Measurements from ENCODE around the gene FSTL5. TPM values are rescaled to one million over a fixed set of nuclear protein-coding genes. Genes with fewer than 3 reads are reported as not detected.

FSTL5 gene
- total and polyA plus RNA-seq, 10 of the 15 experiments (the other 5 are each of a cell fraction or from before 2014, with no cell fraction given), result 0.04 to 2.4 (median 0.08) TPM; not detected in 4

- no peak for TF ChIP-seq RBBP5 (conservative IDR thresholded peaks at IDR 0.05)
- no peak for TF ChIP-seq ATF3 (IDR thresholded peaks at IDR 0.05; ENCODE audit: borderline replicate concordance, extremely low read depth, low read depth, low read length)
- no peak for TF ChIP-seq ZSCAN29 (IDR thresholded peaks at IDR 0.05)
- no peak for TF ChIP-seq NKRF (conservative IDR thresholded peaks at IDR 0.05)
- no peak for TF ChIP-seq USF1 (IDR thresholded peaks at IDR 0.05; ENCODE audit: borderline replicate concordance, extremely low read length, insufficient read depth, low read depth, low read length)
- TF ChIP-seq STAT3 (IDR thresholded peaks at IDR 0.05; ENCODE audit: low read depth, low read length), result no peak
- TF ChIP-seq POU2F2 (IDR thresholded peaks at IDR 0.05; ENCODE audit: borderline replicate concordance, low read depth, low read length), result peak; percentile 26; the same call in 1 of the 3 replicates
- no peak for TF ChIP-seq NFYA (IDR thresholded peaks at IDR 0.05; ENCODE audit: borderline replicate concordance, low read depth, low read length)
- no peak for TF ChIP-seq CBX5 (IDR thresholded peaks at IDR 0.05; ENCODE audit: low read depth)
- no peak for TF ChIP-seq PAX8 (IDR thresholded peaks at IDR 0.05)
- TF ChIP-seq BMI1 (IDR thresholded peaks at IDR 0.05; ENCODE audit: borderline replicate concordance), result peak; percentile 72
- no peak for TF ChIP-seq LARP7 (IDR thresholded peaks at IDR 0.05)
- no peak for TF ChIP-seq YY1 (IDR thresholded peaks at IDR 0.05; ENCODE audit: low read depth, low read length)
- TF ChIP-seq PRDM15 (CRISPR knock-in tag; IDR thresholded peaks at IDR 0.05), result no peak
- no peak for TF ChIP-seq YBX1 (IDR thresholded peaks at IDR 0.05)
- no peak for TF ChIP-seq BCLAF1 (IDR thresholded peaks at IDR 0.05)
- no peak for TF ChIP-seq POLR2A (IDR thresholded peaks at IDR 0.05; ENCODE audit: low read depth, low read length)
- TF ChIP-seq TCF7 (IDR thresholded peaks at IDR 0.05; ENCODE audit: borderline replicate concordance), result no peak
- TF ChIP-seq BRCA1 (IDR thresholded peaks at IDR 0.05; ENCODE audit: low read depth, low read length), result no peak
- TF ChIP-seq CBFB (IDR thresholded peaks at IDR 0.05; ENCODE audit: low read depth), result no peak
- TF ChIP-seq POLR2AphosphoS5 (IDR thresholded peaks at IDR 0.05; ENCODE audit: low read length), result no peak
- TF ChIP-seq CREM (IDR thresholded peaks at IDR 0.05; ENCODE audit: low read depth), result no peak
- no peak for TF ChIP-seq CBX3 (IDR thresholded peaks at IDR 0.05; ENCODE audit: borderline replicate concordance, low read depth)
These were observed 820.8 kb downstream of the FSTL5 start (continued) for GRCh38 chr4:161342881-161343568.

All from GM12878 (cell line).